Activated naive CD8-positive, alpha-beta T cell (primary cell): ENCODE data around the gene APRT.

Experiments used
- H3K27ac Mint-ChIP-seq: one replicate; pipeline ENCODE4 v1.8.0; 2021; ENCODE audit warnings: mixed read lengths
- H3K27me3 Mint-ChIP-seq: one replicate; pipeline ENCODE4 v1.8.0; 2021; ENCODE audit warnings: mixed read lengths
- H3K36me3 Mint-ChIP-seq: one replicate; pipeline ENCODE4 v1.8.0; 2021; ENCODE audit warnings: mixed read lengths
- H3K4me1 Mint-ChIP-seq: one replicate; pipeline ENCODE4 v1.8.0; 2021; ENCODE audit warnings: low read depth, mixed read lengths
- H3K4me3 Mint-ChIP-seq: one replicate; pipeline ENCODE4 v1.8.0; 2021; ENCODE audit warnings: mild to moderate bottlenecking, mixed read lengths
- H3K9me3 Mint-ChIP-seq: one replicate; pipeline ENCODE4 v1.8.0; 2021; ENCODE audit warnings: low read depth, mixed read lengths

The APRT gene

GRCh38 chr16:88809676-88810165 lies 2.0 kb downstream of the APRT start:
- H3K4me3 Mint-ChIP-seq: peak overlapping the region; percentile 94
- no peaks in the 10 kb centered on the region for H3K36me3 Mint-ChIP-seq
- H3K9me3 Mint-ChIP-seq: no peaks in the 10 kb centered on the region
- peaks cover 7% of the 10 kb centered on the region for H3K4me1 Mint-ChIP-seq
- no peak overlapping the region for H3K27ac Mint-ChIP-seq
- H3K27me3 Mint-ChIP-seq: no peaks in the 10 kb centered on the region

- H3K9me3 Mint-ChIP-seq: no peaks in the 10 kb centered on the region
- peak overlapping the region; percentile 94 for H3K4me3 Mint-ChIP-seq
- no peak overlapping the region for H3K27ac Mint-ChIP-seq
- H3K4me1 Mint-ChIP-seq: peaks cover 7% of the 10 kb centered on the region
- no peaks in the 10 kb centered on the region for H3K36me3 Mint-ChIP-seq
- no peaks in the 10 kb centered on the region for H3K27me3 Mint-ChIP-seq
Measured at GRCh38 chr16:88809068-88809675, 2.6 kb downstream of the APRT start.

GRCh38 chr16:88807626-88808453 lies 3.9 kb downstream of the APRT start:
- Mint-ChIP-seq H3K27ac (no peak overlapping the region), H3K9me3 (no peaks in the 10 kb centered on the region), H3K4me1 (peaks cover 7% of the 10 kb centered on the region), H3K27me3 (no peaks in the 10 kb centered on the region), H3K4me3 (peak overlapping the region; percentile 10), H3K36me3 (no peaks in the 10 kb centered on the region)

- Mint-ChIP-seq H3K9me3 (no peaks in the 10 kb centered on the region), H3K4me3 (peak overlapping the region; percentile 52), H3K27me3 (no peaks in the 10 kb centered on the region), H3K27ac (peak overlapping the region; percentile 61), H3K36me3 (no peaks in the 10 kb centered on the region), H3K4me1 (peaks cover 8% of the 10 kb centered on the region)
Measured at GRCh38 chr16:88807142-88807625, 4.5 kb downstream of the APRT start.

- H3K9me3 Mint-ChIP-seq: no peaks in the 10 kb centered on the region
- H3K4me1 Mint-ChIP-seq: peaks cover 10% of the 10 kb centered on the region
Measured at GRCh38 chr16:88806491-88807111, 5.1 kb downstream of the APRT start.

GRCh38 chr16:88805887-88806393 lies 5.8 kb downstream of the APRT start:
- H3K4me3 Mint-ChIP-seq: peak overlapping the region; percentile 35
- no peak overlapping the region for H3K27ac Mint-ChIP-seq
- peaks cover 14% of the 10 kb centered on the region for H3K4me1 Mint-ChIP-seq
- H3K36me3 Mint-ChIP-seq: no peaks in the 10 kb centered on the region
- H3K9me3 Mint-ChIP-seq: no peaks in the 10 kb centered on the region
- H3K27me3 Mint-ChIP-seq: no peaks in the 10 kb centered on the region

More at GRCh38 chr16:88806491-88807111, 5.1 kb downstream of the APRT start:
- Mint-ChIP-seq H3K27ac (no peak overlapping the region), H3K4me3 (no peak overlapping the region), H3K27me3 (no peaks in the 10 kb centered on the region), H3K36me3 (no peaks in the 10 kb centered on the region)

- Mint-ChIP-seq H3K4me1 (peaks cover 17% of the 10 kb centered on the region), H3K36me3 (no peaks in the 10 kb centered on the region), H3K4me3 (peak overlapping the region; percentile 79), H3K27ac (no peak overlapping the region), H3K27me3 (no peaks in the 10 kb centered on the region), H3K9me3 (no peaks in the 10 kb centered on the region)
Measured at GRCh38 chr16:88805340-88805715, 6.4 kb downstream of the APRT start.

GRCh38 chr16:88804552-88805339 lies 7.0 kb downstream of the APRT start:
- peak overlapping the region; percentile 34 for H3K27ac Mint-ChIP-seq
- H3K4me3 Mint-ChIP-seq: peak overlapping the region; percentile 79
- no peaks in the 10 kb centered on the region for H3K9me3 Mint-ChIP-seq
- H3K4me1 Mint-ChIP-seq: peaks cover 19% of the 10 kb centered on the region
- no peaks in the 10 kb centered on the region for H3K36me3 Mint-ChIP-seq
- no peaks in the 10 kb centered on the region for H3K27me3 Mint-ChIP-seq

- Mint-ChIP-seq H3K4me1 (peaks cover 20% of the 10 kb centered on the region), H3K4me3 (peak overlapping the region; percentile 79), H3K27ac (peak overlapping the region; percentile 34)
Measured at GRCh38 chr16:88804173-88804551, 7.6 kb downstream of the APRT start.

GRCh38 chr16:88803264-88803987 lies 8.3 kb downstream of the APRT start, which contains the start of gene CDT1:
Gene CDT1 (plus strand): TSS chr16:88803789. CDS start chr16:88803832, 43 bp downstream.
- H3K4me3 Mint-ChIP-seq: peak within 1 kb of the TSS; percentile 87
- no peaks in the 10 kb centered on the region for H3K9me3 Mint-ChIP-seq
- H3K27me3 Mint-ChIP-seq: no peaks in the 10 kb centered on the region
- peak within 1 kb of the TSS; percentile 83 for H3K27ac Mint-ChIP-seq
- H3K4me1 Mint-ChIP-seq: peaks cover 21% of the 10 kb centered on the region
- no peaks in the 10 kb centered on the region for H3K36me3 Mint-ChIP-seq

More at GRCh38 chr16:88804173-88804551, 7.6 kb downstream of the APRT start:
- Mint-ChIP-seq H3K27me3 (no peaks in the 10 kb centered on the region), H3K36me3 (no peaks in the 10 kb centered on the region), H3K9me3 (no peaks in the 10 kb centered on the region)

- no peak overlapping the region for H3K4me3 Mint-ChIP-seq
- peaks cover 20% of the 10 kb centered on the region for H3K4me1 Mint-ChIP-seq
- H3K27ac Mint-ChIP-seq: no peak overlapping the region
- no peaks in the 10 kb centered on the region for H3K27me3 Mint-ChIP-seq
- H3K9me3 Mint-ChIP-seq: no peaks in the 10 kb centered on the region
- no peaks in the 10 kb centered on the region for H3K36me3 Mint-ChIP-seq
Measured at GRCh38 chr16:88800277-88800592, 11.5 kb downstream of the APRT start.

- no peaks in the 10 kb centered on the region for H3K27me3 Mint-ChIP-seq
- peaks cover 24% of the 10 kb centered on the region for H3K4me1 Mint-ChIP-seq
- H3K9me3 Mint-ChIP-seq: no peaks in the 10 kb centered on the region
- no peak overlapping the region for H3K27ac Mint-ChIP-seq
- no peak overlapping the region for H3K4me3 Mint-ChIP-seq
- no peaks in the 10 kb centered on the region for H3K36me3 Mint-ChIP-seq
Measured at GRCh38 chr16:88799569-88800276, 12.0 kb downstream of the APRT start.

GRCh38 chr16:88798772-88799455 lies 12.8 kb downstream of the APRT start:
- Mint-ChIP-seq H3K27ac (no peak overlapping the region), H3K27me3 (no peaks in the 10 kb centered on the region), H3K36me3 (no peaks in the 10 kb centered on the region), H3K4me1 (peaks cover 24% of the 10 kb centered on the region), H3K9me3 (no peaks in the 10 kb centered on the region), H3K4me3 (no peak overlapping the region)
